Panc1 (cell line): ENCODE results near the gene ATXN1. TPM values are rescaled to one million over a fixed set of nuclear protein-coding genes. Genes with fewer than 3 reads are reported as not detected.

Experiments used
- ATAC-seq: fragments of 200-7000 bp; cut with Tn5 transposase; 2 replicates; pipeline ENCODE4 v1.9.1; 2020; ENCODE audit warnings: mild to moderate bottlenecking, moderate library complexity
- BruUV-seq: library from RNA; stranded (reverse); fragments of 400-500 nt; replicated peaks from 2 replicates; lab custom pipeline; 2021; lab: Mats Ljungman, UMichigan
- CTCF ChIA-PET: fragments of 300-600 bp; sonication (Branson Sonifier 250); formaldehyde crosslinking; loops from one replicate; lab custom pipeline; 2022; ENCODE audit warnings: antibody characterized with exemption; lab: Charles Lee
- POLR2A ChIA-PET: fragments of 300-600 bp; sonication (Branson Sonifier 250); formaldehyde crosslinking; loops from one replicate; lab custom pipeline; 2022; ENCODE audit warnings: antibody characterized with exemption; lab: Charles Lee
- DNase-seq: peaks from one replicate; pipeline ENCODE4 v3.0.0-alpha.2; 2010; ENCODE audit warnings: low read depth, low spot score
- H3K27ac ChIP-seq: 2 replicates; pipeline ENCODE4 v1.5.1; 2011; ENCODE audit warnings: mild to moderate bottlenecking, low read length, inconsistent platforms
- H3K27me3 ChIP-seq: fragments of 200-500 bp; sonication (Bioruptor generic); 2 replicates; pipeline ENCODE4 v1.6.0; 2014; ENCODE audit warnings: low read length, inconsistent platforms; ENCODE audit not compliant: control insufficient read depth, insufficient read depth
- H3K36me3 ChIP-seq: fragments of 200-500 bp; sonication (Bioruptor generic); 2 replicates; pipeline ENCODE4 v1.5.1; 2014; ENCODE audit warnings: inconsistent platforms, mild to moderate bottlenecking, low read length, moderate library complexity; ENCODE audit not compliant: control insufficient read depth, insufficient read depth
- H3K4me1 ChIP-seq: 2 replicates; pipeline ENCODE4 v1.5.1; 2011; ENCODE audit warnings: inconsistent platforms, mild to moderate bottlenecking, low read length, moderate library complexity; ENCODE audit not compliant: control insufficient read depth, insufficient read depth
- H3K4me3 ChIP-seq, 2 experiments: 2 replicates each; pipeline ENCODE4 v1.5.1; 2011 to 2012; ENCODE audit warnings: low read depth in 2 of 2, low read length in 2 of 2, mild to moderate bottlenecking in 2 of 2, inconsistent platforms in 1 of 2, moderate library complexity in 1 of 2
- H3K9me3 ChIP-seq: fragments of 200-500 bp; sonication (Bioruptor generic); 2 replicates; pipeline ENCODE4 v1.5.1; 2014; ENCODE audit warnings: low read depth, mild to moderate bottlenecking, inconsistent platforms, low read length, moderate library complexity; ENCODE audit not compliant: control insufficient read depth, insufficient read depth
- POLR2AphosphoS5 ChIP-seq: IDR thresholded peaks from 2 replicates; pipeline ENCODE4 v1.6.1; 2012; ENCODE audit warnings: mild to moderate bottlenecking, low read depth, low read length, moderate library complexity
- SIN3A ChIP-seq: IDR thresholded peaks from 2 replicates; pipeline ENCODE4 v1.6.1; 2012; ENCODE audit warnings: low read depth, mild to moderate bottlenecking, low read length, moderate library complexity, borderline replicate concordance; ENCODE audit not compliant: insufficient read depth
- TCF7L2 ChIP-seq: IDR thresholded peaks from 2 replicates; pipeline ENCODE4 v1.6.1; 2011; ENCODE audit warnings: mild to moderate bottlenecking, low read depth, low read length, inconsistent platforms
- in situ Hi-C: cut with HindIII; loops from 2 replicates; pipeline ENCODE4 v1.10.0; 2016; ENCODE audit warnings: low sequenced_read_pairs, low pct_unique_long_range_greater_than_20kb
- intact Hi-C: fragments of 100-400 bp; cut with micrococcal nuclease; formaldehyde crosslinking; loops from one replicate; pipeline ENCODE4 v1.10.0; 2022; ENCODE audit not compliant: unreplicated experiment
- total RNA-seq: library from RNA; stranded (reverse); gene quantifications from one replicate; pipeline ENCODE4 v1.2.1, GENCODE V29; 2021; ENCODE audit not compliant: unreplicated experiment
- TF ChIP-seq, protein P1 (sequence below): fragments of 450-650 bp; IDR thresholded peaks from 2 replicates; pipeline ENCODE4 v1.5.1; 2017; ENCODE audit warnings: mild to moderate bottlenecking
- TF ChIP-seq, protein P2 (sequence below), 2 experiments: IDR thresholded peaks; 2 replicates each; pipeline ENCODE4 v1.6.1; 2011 to 2012; ENCODE audit warnings: low read depth in 2 of 2, control low read depth in 1 of 2, low read length in 1 of 2, mild to moderate bottlenecking in 1 of 2, moderate library complexity in 1 of 2; ENCODE audit not compliant: insufficient read depth in 1 of 2

The ATXN1 gene
- total RNA-seq, 1 experiment from 2014 or later: 67.1 TPM

DNA sequence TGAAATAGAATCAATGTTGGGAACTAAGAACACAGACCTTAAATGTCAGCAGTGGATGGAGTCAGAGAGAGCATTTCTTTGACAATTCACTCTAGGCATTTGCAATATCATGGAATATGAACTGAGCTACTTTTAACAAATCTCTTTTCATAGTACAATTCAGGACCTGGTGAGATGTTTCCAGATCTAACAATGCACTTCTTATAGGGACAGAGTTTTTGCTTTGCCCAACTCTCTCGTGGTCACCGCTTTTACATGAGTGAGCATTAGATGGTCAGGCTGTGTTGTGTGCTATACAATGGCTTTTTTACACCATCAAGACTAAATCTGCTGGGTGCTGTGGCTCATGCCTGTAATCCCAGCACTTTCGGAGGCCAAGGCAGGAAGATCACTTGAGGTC lies 233.6 kb downstream of the ATXN1 start:
- H3K9me3 ChIP-seq: no peaks in the 10 kb centered on the region
- H3K4me3 ChIP-seq: no peak overlapping the region
- no peaks in the 10 kb centered on the region for H3K4me1 ChIP-seq
- DNase-seq (no peak), ATAC-seq (no peak)
- in situ Hi-C loops: no loop called here
- CTCF ChIA-PET: no interaction called here
- H3K27ac ChIP-seq: no peak overlapping the region
- intact Hi-C loops: no loop called here
- H3K36me3 ChIP-seq: no peaks in the 10 kb centered on the region
- no peaks in the 10 kb centered on the region for H3K27me3 ChIP-seq
- POLR2A ChIA-PET: interaction anchor here (0.6 kb wide), 1 partner anchor 32 kb away, joined by 4 read pairs; no protein-coding TSS in a partner anchor
- TF ChIP-seq, protein P1, sequence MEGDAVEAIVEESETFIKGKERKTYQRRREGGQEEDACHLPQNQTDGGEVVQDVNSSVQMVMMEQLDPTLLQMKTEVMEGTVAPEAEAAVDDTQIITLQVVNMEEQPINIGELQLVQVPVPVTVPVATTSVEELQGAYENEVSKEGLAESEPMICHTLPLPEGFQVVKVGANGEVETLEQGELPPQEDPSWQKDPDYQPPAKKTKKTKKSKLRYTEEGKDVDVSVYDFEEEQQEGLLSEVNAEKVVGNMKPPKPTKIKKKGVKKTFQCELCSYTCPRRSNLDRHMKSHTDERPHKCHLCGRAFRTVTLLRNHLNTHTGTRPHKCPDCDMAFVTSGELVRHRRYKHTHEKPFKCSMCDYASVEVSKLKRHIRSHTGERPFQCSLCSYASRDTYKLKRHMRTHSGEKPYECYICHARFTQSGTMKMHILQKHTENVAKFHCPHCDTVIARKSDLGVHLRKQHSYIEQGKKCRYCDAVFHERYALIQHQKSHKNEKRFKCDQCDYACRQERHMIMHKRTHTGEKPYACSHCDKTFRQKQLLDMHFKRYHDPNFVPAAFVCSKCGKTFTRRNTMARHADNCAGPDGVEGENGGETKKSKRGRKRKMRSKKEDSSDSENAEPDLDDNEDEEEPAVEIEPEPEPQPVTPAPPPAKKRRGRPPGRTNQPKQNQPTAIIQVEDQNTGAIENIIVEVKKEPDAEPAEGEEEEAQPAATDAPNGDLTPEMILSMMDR: no peak
- TF ChIP-seq TCF7L2: no peak
- TF ChIP-seq, protein P2, sequence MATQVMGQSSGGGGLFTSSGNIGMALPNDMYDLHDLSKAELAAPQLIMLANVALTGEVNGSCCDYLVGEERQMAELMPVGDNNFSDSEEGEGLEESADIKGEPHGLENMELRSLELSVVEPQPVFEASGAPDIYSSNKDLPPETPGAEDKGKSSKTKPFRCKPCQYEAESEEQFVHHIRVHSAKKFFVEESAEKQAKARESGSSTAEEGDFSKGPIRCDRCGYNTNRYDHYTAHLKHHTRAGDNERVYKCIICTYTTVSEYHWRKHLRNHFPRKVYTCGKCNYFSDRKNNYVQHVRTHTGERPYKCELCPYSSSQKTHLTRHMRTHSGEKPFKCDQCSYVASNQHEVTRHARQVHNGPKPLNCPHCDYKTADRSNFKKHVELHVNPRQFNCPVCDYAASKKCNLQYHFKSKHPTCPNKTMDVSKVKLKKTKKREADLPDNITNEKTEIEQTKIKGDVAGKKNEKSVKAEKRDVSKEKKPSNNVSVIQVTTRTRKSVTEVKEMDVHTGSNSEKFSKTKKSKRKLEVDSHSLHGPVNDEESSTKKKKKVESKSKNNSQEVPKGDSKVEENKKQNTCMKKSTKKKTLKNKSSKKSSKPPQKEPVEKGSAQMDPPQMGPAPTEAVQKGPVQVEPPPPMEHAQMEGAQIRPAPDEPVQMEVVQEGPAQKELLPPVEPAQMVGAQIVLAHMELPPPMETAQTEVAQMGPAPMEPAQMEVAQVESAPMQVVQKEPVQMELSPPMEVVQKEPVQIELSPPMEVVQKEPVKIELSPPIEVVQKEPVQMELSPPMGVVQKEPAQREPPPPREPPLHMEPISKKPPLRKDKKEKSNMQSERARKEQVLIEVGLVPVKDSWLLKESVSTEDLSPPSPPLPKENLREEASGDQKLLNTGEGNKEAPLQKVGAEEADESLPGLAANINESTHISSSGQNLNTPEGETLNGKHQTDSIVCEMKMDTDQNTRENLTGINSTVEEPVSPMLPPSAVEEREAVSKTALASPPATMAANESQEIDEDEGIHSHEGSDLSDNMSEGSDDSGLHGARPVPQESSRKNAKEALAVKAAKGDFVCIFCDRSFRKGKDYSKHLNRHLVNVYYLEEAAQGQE (IDR thresholded peaks at IDR 0.05; ENCODE audit: insufficient read depth in 1 of 2, low read depth in 2 of 2, low read length in 1 of 2): no peak
- TF ChIP-seq POLR2AphosphoS5: no peak
- TF ChIP-seq SIN3A: no peak
- no TSS peak for BruUV-seq

DNA sequence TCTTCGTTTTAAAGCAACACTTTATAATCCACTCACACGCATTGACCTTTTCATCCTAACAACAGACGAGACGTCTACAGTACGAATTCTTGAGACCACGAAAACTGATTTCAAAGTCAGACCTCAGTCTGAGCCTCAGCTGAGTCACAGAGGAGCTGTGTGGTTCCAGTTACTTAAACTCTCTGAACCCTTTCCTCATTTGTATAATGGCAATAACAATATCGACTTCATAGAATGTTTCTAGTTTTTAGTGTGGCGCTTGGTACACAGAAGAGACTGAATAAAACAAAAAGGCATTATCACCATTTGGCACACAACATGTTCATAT lies 236.9 kb downstream of the ATXN1 start:
- Histone ChIP-seq H3K27ac (no peak overlapping the region), H3K9me3 (no peaks in the 10 kb centered on the region), H3K4me3 (no peak overlapping the region), H3K36me3 (peaks cover 2% of the 10 kb centered on the region; the same call in 1 of the 2 replicates), H3K4me1 (0 out of 2 replicates have a peak, but pooled peaks cover 3% of the 10 kb centered on the region), H3K27me3 (no peaks in the 10 kb centered on the region)
- CTCF ChIA-PET: no interaction called here
- in situ Hi-C loops: no loop called here
- POLR2A ChIA-PET: no interaction called here
- TF ChIP-seq, protein P2 (IDR thresholded peaks at IDR 0.05; ENCODE audit: insufficient read depth in 1 of 2, low read depth in 2 of 2, low read length in 1 of 2): no peak
- TF ChIP-seq, protein P1: no peak
- no peak for TF ChIP-seq SIN3A
- no peak for TF ChIP-seq POLR2AphosphoS5
- TF ChIP-seq TCF7L2: no peak
- ATAC-seq (no peak), DNase-seq (no peak)
- BruUV-seq: no TSS peak
- intact Hi-C loops: no loop called here
